ENCODE measurements around the gene GSTA1. TPM values are rescaled to one million over a fixed set of nuclear protein-coding genes. Genes with fewer than 3 reads are reported as not detected.
"Not testable (repeated sequence)": the region's sequence is repeated elsewhere in the genome, so short reads cannot be mapped to it uniquely, and the experiment has no call there.

GSTA1 gene
- total RNA-seq (2014; rRNA removed; shearing (Covaris generic)) = 8.5 and 8.7 TPM in 2 replicates

DNA sequence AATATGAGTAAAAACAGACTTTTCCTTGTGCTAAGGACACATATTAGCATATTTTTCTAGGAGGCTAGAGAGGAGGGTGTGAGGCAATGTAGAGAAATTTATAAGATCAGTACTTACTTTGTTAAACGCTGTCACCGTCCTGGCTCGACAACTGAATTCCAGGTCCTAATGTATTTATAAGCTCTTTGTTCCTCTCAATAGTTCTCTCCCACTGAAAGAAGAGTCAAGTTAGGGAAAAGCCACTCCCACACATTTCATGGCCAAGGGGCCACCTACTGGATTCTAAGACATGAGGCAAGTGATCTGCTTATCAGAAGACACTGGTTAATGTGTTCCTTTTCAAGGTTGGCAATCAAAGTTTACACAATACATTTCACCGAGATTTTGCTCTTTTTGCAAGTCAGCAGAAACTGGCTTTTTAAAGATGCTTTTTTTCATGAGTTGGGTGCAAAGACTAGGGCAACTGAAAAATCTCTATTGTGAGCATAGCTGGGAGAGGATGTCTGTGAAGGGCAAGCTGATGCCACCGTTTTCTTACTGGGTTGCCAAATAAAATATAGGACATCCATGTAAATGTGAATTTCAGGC lies at the start of gene GSTA1:
Gene GSTA1 (minus strand): TSS at position 149 of the 588 bp plus-strand sequence. CDS start 4,549 bp downstream, outside the sequence.
- DNase-seq (ENCODE audit: low read depth in 1 of 2, low spot score in 2 of 2) = peak in 1 of 2 experiments; percentile 10
- H3K36me3 ChIP-seq; H3K4me3 ChIP-seq; H3K9me3 ChIP-seq (replicated peaks); H3K27ac ChIP-seq; H3K4me1 ChIP-seq (replicated peaks); H3K27me3 ChIP-seq (replicated peaks): not testable (repeated sequence)

DNA sequence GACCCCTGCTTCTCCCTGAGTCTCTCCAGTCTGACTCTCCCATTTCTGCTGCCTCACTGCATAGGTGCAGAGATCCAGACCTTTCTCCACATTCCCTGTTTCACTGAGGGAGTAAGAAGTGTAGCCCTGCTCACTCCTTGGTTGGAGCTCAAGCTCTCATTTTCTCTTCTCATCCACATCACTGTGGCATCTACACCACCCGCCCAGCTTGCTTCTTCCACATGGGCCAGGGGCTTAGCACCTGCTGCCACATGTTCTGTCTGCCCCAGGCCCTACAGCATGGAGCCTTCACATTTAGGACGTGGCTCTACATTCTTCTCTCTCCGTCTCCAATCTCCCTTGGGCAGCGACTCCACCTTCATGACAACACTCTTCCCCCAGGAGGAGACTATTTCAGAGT lies 45.5 kb upstream of the GSTA1 start:
- no peak overlapping the region for H3K27ac ChIP-seq
- no peak overlapping the region for H3K4me3 ChIP-seq
- DNase-seq (ENCODE audit: low read depth in 1 of 2, low spot score in 2 of 2) = no peak
- no peaks in the 10 kb centered on the region for H3K4me1 ChIP-seq (replicated peaks)
- H3K36me3 ChIP-seq = no peaks in the 10 kb centered on the region
- H3K9me3 ChIP-seq (replicated peaks) = no peaks in the 10 kb centered on the region
- H3K27me3 ChIP-seq (replicated peaks) = no peaks in the 10 kb centered on the region

- Histone ChIP-seq H3K27me3 (replicated peaks) (no peaks in the 10 kb centered on the region), H3K4me1 (replicated peaks) (no peaks in the 10 kb centered on the region), H3K36me3 (no peaks in the 10 kb centered on the region), H3K4me3 (no peak overlapping the region), H3K9me3 (replicated peaks) (no peaks in the 10 kb centered on the region), H3K27ac (no peak overlapping the region)
- DNase-seq (ENCODE audit: low read depth in 1 of 2, low spot score in 2 of 2) = no peak
These were observed 42.4 kb upstream of the GSTA1 start for GRCh38 chr6:52846002-52846401.

GRCh38 chr6:52843605-52844004 lies 40.0 kb upstream of the GSTA1 start:
- Histone ChIP-seq H3K9me3 (replicated peaks) (no peaks in the 10 kb centered on the region), H3K4me1 (replicated peaks) (peaks cover 4% of the 10 kb centered on the region; the same call in 1 of the 2 replicates), H3K27ac (no peak overlapping the region), H3K27me3 (replicated peaks) (no peaks in the 10 kb centered on the region), H3K36me3 (no peaks in the 10 kb centered on the region), H3K4me3 (no peak overlapping the region)
- DNase-seq (ENCODE audit: low read depth in 1 of 2, low spot score in 2 of 2) = no peak

DNA sequence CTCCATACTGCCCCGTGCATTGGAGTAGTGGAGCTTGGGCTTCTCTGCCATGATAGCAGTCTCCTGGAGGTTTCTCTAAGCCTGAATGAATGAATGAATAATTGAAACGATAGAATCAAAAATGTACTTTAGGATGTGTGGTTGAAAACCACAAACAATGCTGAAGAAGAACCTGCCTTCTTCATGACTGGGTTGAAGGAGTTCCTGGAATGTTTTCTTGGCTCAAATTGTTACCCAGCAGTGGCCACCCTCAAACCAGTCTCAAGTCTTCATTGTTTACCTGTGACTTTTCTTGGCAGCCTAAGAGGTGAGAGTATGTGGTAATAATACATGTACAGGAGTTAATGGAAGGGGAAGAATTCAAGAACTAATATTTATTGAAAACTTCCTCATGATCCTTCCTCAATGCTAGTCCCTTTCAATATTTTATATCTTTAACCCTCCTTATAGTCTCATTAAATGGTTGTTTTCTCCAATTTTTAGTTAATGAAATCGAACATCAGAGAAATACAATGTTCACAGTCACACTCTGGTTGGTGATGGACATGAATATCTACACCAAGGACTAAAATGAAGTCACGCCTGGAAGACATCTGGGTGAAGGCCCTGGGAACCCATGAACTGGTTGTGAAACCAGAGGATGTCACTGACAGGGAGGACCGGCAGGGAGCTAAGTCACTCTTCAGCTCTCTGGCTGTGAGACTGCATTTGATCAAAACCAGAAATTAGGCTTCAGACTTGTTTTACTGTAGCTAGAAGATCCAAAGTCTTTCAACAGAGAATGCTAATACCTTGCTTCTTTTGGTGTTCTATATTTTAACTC lies 37.4 kb upstream of the GSTA1 start, which contains the start of gene GSTA5:
Gene GSTA5 (minus strand): TSS at position 51 of the 823 bp plus-strand sequence.
- Histone ChIP-seq H3K27ac (no peak within 1 kb of the TSS), H3K4me1 (replicated peaks) (peaks cover 4% of the 10 kb centered on the region; the same call in 1 of the 2 replicates), H3K9me3 (replicated peaks) (no peaks in the 10 kb centered on the region), H3K36me3 (no peaks in the 10 kb centered on the region), H3K4me3 (no peak within 1 kb of the TSS), H3K27me3 (replicated peaks) (no peaks in the 10 kb centered on the region; the same call in 1 of the 2 replicates)
- no peak for DNase-seq (ENCODE audit: low read depth in 1 of 2, low spot score in 2 of 2)

DNA sequence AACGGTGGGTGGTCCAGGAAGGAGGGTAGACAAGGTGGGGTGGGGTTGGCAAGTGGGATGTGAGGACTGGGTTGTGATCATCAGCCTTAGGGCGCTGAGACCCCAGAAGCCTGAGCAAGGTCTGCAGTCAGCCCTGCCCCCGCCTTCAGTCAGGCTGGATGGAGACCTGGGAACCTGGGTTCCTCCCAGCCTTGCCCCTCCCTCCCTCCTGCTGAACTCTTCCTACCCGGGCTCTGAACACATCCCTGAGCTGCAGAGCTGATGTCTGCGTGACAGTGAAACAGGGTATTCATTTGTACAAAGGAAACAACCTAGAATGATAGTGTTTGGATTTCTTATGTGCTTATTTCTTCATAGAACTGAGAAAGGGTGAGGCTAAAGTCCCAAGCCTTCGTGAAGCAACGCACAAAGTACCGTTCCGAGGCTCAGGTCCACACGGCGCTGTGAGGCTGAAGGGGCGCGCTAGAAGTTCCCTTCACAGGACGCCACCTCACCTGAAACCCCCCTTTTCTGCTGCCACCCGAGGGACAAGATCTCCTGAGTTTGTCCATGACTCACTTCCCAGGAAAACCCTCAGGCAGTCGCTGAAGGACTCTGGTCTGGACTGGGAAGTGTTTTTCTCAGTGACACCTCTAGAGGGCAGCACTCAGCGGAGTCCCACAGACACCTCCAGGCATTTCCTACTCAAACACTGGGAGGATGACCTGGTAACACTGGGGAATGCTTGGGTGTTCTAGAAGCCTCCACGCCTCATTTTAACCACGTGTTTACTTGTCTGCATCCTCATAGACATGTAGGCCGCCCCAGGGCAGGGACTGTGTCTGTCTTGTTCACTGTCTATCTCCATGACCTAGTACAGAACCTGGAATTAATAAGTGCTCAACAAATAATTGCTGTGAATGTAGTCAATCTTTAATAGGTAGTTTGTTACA lies 35.8 kb upstream of the GSTA1 start:
- peak; percentile 59 to 71 for DNase-seq (ENCODE audit: low read depth in 1 of 2, low spot score in 2 of 2)
- Histone ChIP-seq H3K27me3 (replicated peaks) (no peaks in the 10 kb centered on the region; the same call in 1 of the 2 replicates), H3K4me3 (no peak overlapping the region), H3K4me1 (replicated peaks) (peaks cover 4% of the 10 kb centered on the region; the same call in 1 of the 2 replicates), H3K9me3 (replicated peaks) (no peaks in the 10 kb centered on the region), H3K27ac (no peak overlapping the region), H3K36me3 (no peaks in the 10 kb centered on the region)

DNA sequence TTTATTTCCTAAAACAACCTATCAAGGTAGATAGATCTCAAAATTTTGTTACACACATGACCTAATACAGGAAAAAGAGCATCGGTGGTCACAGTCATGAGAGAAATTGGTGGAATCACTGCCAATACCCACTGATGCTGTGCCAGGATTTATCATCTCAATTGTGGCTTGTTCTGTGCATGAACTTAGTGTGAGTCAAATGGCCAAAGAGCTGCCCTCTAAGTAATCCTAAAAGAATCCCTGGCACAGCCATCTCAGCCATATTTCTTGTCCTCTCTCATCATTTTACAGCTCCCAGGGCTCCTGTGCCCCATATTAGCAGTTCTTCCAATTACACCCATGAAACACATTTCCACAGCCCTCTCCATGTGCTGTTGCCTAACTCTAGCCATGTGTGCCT lies 30.9 kb upstream of the GSTA1 start:
- Histone ChIP-seq H3K36me3 (no peaks in the 10 kb centered on the region), H3K27me3 (replicated peaks) (no peaks in the 10 kb centered on the region; the same call in 1 of the 2 replicates), H3K27ac (no peak overlapping the region), H3K4me1 (replicated peaks) (peaks cover 3% of the 10 kb centered on the region; the same call in 1 of the 2 replicates), H3K4me3 (no peak overlapping the region), H3K9me3 (replicated peaks) (no peaks in the 10 kb centered on the region)
- no peak for DNase-seq (ENCODE audit: low read depth in 1 of 2, low spot score in 2 of 2)

DNA sequence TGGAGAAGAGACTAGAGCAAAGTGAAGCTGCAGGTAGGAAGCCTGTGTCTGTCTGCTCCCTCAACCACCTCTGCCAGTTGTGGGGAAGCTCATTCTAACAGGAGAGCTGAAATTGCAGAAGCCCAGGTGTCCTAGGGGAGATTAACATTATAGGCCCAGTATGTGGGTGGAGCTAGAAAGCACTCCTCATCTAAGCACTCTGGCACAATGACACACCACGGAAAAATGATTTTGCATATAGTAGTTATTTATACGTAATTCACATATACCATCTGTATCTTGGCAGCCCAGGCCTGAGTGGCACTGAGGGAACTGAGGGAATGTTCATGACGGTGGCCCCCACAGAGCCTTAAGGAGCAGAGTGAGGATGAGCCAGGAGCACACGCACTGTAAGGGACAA lies 27.3 kb upstream of the GSTA1 start:
- not testable (repeated sequence) for DNase-seq (ENCODE audit: low read depth in 1 of 2, low spot score in 2 of 2); H3K4me3 ChIP-seq; H3K27me3 ChIP-seq (replicated peaks); H3K9me3 ChIP-seq (replicated peaks); H3K4me1 ChIP-seq (replicated peaks); H3K36me3 ChIP-seq; H3K27ac ChIP-seq

DNA sequence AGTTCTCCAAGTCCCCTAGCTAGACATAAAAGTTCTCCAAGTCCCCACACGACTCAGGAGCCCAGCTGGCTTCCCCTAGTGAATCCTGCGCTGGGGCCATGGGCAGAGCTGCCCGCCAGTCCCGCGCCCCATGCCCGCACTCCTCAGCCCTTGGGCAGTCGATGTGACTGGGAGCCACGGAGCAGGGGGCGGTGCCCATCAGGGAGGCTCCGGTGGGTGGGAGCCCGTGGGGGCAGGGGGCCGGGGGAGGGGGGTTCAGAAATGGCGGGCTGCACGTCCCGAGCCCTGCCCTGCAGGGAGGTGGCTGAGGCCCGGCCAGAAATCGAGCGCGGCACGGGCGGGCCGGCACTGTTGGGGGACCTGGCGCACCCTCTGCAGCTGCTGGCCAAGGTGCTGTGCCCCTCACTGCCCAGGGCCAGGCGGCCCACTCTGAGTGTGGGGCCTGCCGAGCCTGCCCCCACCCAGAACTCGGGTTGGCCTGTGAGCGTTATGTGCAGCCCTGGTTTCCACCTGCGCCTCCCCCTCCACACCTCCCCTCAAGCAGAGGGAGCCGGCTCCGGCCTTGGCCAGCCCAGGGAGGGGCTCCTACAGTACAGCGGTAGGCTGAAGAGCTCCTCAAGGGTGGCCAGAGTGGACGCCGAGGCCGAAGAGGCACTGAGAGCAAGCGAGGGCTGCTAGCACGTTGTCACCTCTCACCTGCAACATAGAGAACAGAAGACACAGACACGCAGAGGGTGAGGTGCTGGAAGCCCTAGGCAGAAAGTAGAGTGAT lies 25.6 kb upstream of the GSTA1 start:
- Histone ChIP-seq H3K4me1 (replicated peaks) (no peaks in the 10 kb centered on the region), H3K9me3 (replicated peaks) (no peaks in the 10 kb centered on the region), H3K36me3 (no peaks in the 10 kb centered on the region), H3K27me3 (replicated peaks) (no peaks in the 10 kb centered on the region), H3K4me3 (no peak overlapping the region), H3K27ac (no peak overlapping the region)
- DNase-seq (ENCODE audit: low read depth in 1 of 2, low spot score in 2 of 2) = no peak

DNA sequence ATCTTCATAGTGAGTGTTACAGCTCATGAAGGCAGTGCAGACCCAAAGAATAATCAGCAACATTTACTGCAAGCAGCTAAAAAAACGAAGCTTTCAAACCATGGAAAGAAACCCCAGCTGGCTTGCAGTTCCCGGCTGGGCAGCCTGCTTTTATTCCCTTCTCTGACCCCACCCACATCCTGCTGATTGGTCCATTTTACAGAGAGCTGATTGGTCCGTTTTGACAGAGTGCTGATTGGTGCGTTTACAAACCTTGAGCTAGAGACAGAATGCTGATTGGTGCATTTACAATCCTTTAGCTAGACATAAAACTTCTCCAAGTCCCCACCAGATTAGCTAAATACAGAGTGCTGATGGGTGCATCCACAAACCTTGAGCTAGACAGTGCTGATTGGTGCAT lies 25.0 kb upstream of the GSTA1 start:
- not testable (repeated sequence) for H3K27ac ChIP-seq; H3K9me3 ChIP-seq (replicated peaks); H3K27me3 ChIP-seq (replicated peaks); DNase-seq (ENCODE audit: low read depth in 1 of 2, low spot score in 2 of 2); H3K4me1 ChIP-seq (replicated peaks); H3K36me3 ChIP-seq; H3K4me3 ChIP-seq

DNA sequence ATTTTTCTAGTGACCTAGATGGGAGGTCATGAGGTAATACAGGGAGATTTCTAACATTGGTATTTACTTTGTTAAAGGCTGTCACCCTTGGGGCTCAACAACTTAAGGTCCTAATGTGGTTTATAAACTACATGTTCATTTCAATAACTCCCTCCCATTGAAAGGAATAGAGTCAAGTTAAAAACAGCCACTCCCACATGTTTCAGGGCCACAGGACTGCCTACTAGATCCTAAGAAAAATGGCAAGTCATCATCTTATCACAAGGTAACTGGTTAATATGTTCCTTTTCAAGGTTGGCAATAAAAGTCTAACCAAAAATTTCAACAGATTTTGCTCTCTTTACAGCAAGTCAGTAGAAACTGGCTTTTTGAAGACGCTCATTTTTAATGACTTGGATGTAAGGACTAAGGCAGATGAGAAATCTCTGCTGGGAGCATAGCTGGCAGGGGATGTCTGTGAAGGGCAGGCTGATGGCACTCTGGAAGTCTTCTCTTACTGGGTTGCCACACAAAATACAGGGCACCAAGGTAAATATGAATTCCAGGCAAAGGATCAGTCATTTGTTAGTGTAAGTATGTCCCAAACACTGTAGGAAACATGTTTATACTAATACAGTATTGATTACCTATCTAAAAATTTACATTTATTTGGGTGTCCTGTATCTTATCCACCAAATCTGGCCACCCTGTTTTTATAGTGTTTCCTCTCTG lies 23.6 kb upstream of the GSTA1 start:
- not testable (repeated sequence) for DNase-seq (ENCODE audit: low read depth in 1 of 2, low spot score in 2 of 2); H3K4me3 ChIP-seq; H3K27ac ChIP-seq; H3K36me3 ChIP-seq; H3K9me3 ChIP-seq (replicated peaks); H3K27me3 ChIP-seq (replicated peaks); H3K4me1 ChIP-seq (replicated peaks)

- no peaks in the 10 kb centered on the region for H3K9me3 ChIP-seq (replicated peaks)
- H3K36me3 ChIP-seq = no peaks in the 10 kb centered on the region
- no peak overlapping the region for H3K27ac ChIP-seq
- no peak for DNase-seq (ENCODE audit: low read depth in 1 of 2, low spot score in 2 of 2)
- no peaks in the 10 kb centered on the region for H3K27me3 ChIP-seq (replicated peaks)
- H3K4me1 ChIP-seq (replicated peaks) = no peaks in the 10 kb centered on the region
- H3K4me3 ChIP-seq = no peak overlapping the region
These were observed 22.9 kb upstream of the GSTA1 start for GRCh38 chr6:52826513-52826912.
